A172 (cell line): ENCODE measurements around the gene DHRS7. TPM values are rescaled to one million over a fixed set of nuclear protein-coding genes. Genes with fewer than 3 reads are reported as not detected.
"Not testable (repeated sequence)": the region's sequence is repeated elsewhere in the genome, so short reads cannot be mapped to it uniquely, and the experiment has no call there.

Experiments used
- DNase-seq: peaks from one replicate; pipeline ENCODE4 v3.0.0-alpha.2; 2015; ENCODE audit warnings: low spot score
- total RNA-seq: library from RNA; depleted of rRNA; stranded (reverse); fragments of >200 nt; shearing (Covaris generic); gene quantifications from 2 replicates; pipeline ENCODE4 v1.2.3, GENCODE V29; 2014; rRNA removed

DHRS7 gene
- total RNA-seq, 1 experiment from 2014 or later = 69.9 TPM

- DNase-seq = no peak
These were observed 30.5 kb downstream of the DHRS7 start for GRCh38 chr14:60134702-60135101.

GRCh38 chr14:60133487-60133886, 31.7 kb downstream of the DHRS7 start:
- no peak for DNase-seq

GRCh38 chr14:60125918-60126317, 39.3 kb downstream of the DHRS7 start:
- no peak for DNase-seq

GRCh38 chr14:60116181-60116580, 49.0 kb downstream of the DHRS7 start:
- DNase-seq = no peak

GRCh38 chr14:60114881-60115280, 50.3 kb downstream of the DHRS7 start:
- DNase-seq = no peak

- no peak for DNase-seq
These were observed 53.5 kb downstream of the DHRS7 start for GRCh38 chr14:60111732-60112131.

GRCh38 chr14:60107477-60107876, 57.7 kb downstream of the DHRS7 start:
- no peak for DNase-seq

GRCh38 chr14:60106339-60106738, 58.9 kb downstream of the DHRS7 start:
- DNase-seq = peak; percentile 7

- no peak for DNase-seq
These were observed 62.8 kb downstream of the DHRS7 start for GRCh38 chr14:60102389-60102788.

GRCh38 chr14:60101786-60102185, 63.4 kb downstream of the DHRS7 start:
- DNase-seq = no peak

GRCh38 chr14:60099855-60100254, 65.3 kb downstream of the DHRS7 start:
- not testable (repeated sequence) for DNase-seq

GRCh38 chr14:60097974-60098373, 67.2 kb downstream of the DHRS7 start:
- DNase-seq = no peak

GRCh38 chr14:60095781-60096450, 69.3 kb downstream of the DHRS7 start:
- no peak for DNase-seq

- DNase-seq = no peak
These were observed 70.0 kb downstream of the DHRS7 start for GRCh38 chr14:60095231-60095630.

- DNase-seq = peak; percentile 85
These were observed 70.8 kb downstream of the DHRS7 start for GRCh38 chr14:60094306-60094897.

Other genes starting within 250 kb of the DHRS7 start
- gene LRRC9, start 245.3 kb downstream of the DHRS7 start, total RNA-seq = not detected in 2 replicates
- gene PCNX4, start 73.5 kb downstream of the DHRS7 start, total RNA-seq = 81.3 and 97.5 TPM in 2 replicates
- 12.7 and 19.0 TPM in 2 replicates for gene PPM1A, start 83.8 kb upstream of the DHRS7 start, total RNA-seq